Astrocyte (in vitro differentiated cells and primary cell): ENCODE measurements around the gene SCAMP4. TPM values are rescaled to one million over a fixed set of nuclear protein-coding genes. Genes with fewer than 3 reads are reported as not detected.

ENCODE experiments used
- DNase-seq: peaks from one replicate; pipeline ENCODE4 v3.0.0-alpha.2; 2010; ENCODE audit warnings: low read depth
- FAIRE-seq: peaks from 2 replicates; lab custom pipeline; 2011; peaks lifted over from hg19 to GRCh38; lab: Jason Lieb, UNC
- H2AFZ ChIP-seq: 2 replicates; pipeline ENCODE4 v1.6.0; 2012; ENCODE audit warnings: low read depth, low read length, inconsistent platforms
- H3K27ac ChIP-seq: 2 replicates; pipeline ENCODE4 v1.5.1; 2011; ENCODE audit warnings: low read depth, low read length, inconsistent platforms
- H3K27me3 ChIP-seq: 2 replicates; pipeline ENCODE4 v1.6.0; 2011; ENCODE audit warnings: low read length, inconsistent platforms; ENCODE audit not compliant: insufficient read depth
- H3K36me3 ChIP-seq: 2 replicates; pipeline ENCODE4 v1.5.1; 2011; ENCODE audit warnings: low read length, inconsistent platforms; ENCODE audit not compliant: insufficient read depth
- H3K4me1 ChIP-seq: 2 replicates; pipeline ENCODE4 v1.5.1; 2011; ENCODE audit warnings: low read length, inconsistent platforms; ENCODE audit not compliant: insufficient read depth
- H3K4me2 ChIP-seq: 2 replicates; pipeline ENCODE4 v1.6.0; 2012; ENCODE audit warnings: low read length, inconsistent platforms
- H3K4me3 ChIP-seq: 2 replicates; pipeline ENCODE4 v1.5.1; 2011; ENCODE audit warnings: low read depth, mild to moderate bottlenecking, low read length, inconsistent platforms; ENCODE audit not compliant: insufficient read depth
- H3K79me2 ChIP-seq: 2 replicates; pipeline ENCODE4 v1.6.0; 2012; ENCODE audit warnings: mild to moderate bottlenecking, low read length, inconsistent platforms; ENCODE audit not compliant: insufficient read depth
- H3K9ac ChIP-seq: 2 replicates; pipeline ENCODE4 v1.6.0; 2012; ENCODE audit warnings: mild to moderate bottlenecking, low read length, inconsistent platforms
- H3K9me3 ChIP-seq: 2 replicates; pipeline ENCODE4 v1.5.1; 2012; ENCODE audit warnings: low read depth, mild to moderate bottlenecking, low read length, inconsistent platforms; ENCODE audit not compliant: insufficient read depth
- H4K20me1 ChIP-seq: 2 replicates; pipeline ENCODE4 v1.6.0; 2012; ENCODE audit warnings: low read length, inconsistent platforms; ENCODE audit not compliant: insufficient read depth
- H3K27ac Mint-ChIP-seq: one replicate; pipeline ENCODE4 v1.8.0; 2021; ENCODE audit warnings: mild to moderate bottlenecking, mixed read lengths; ENCODE audit not compliant: unreplicated experiment
- H3K27me3 Mint-ChIP-seq: one replicate; pipeline ENCODE4 v1.8.0; 2021; ENCODE audit warnings: low read depth, mixed read lengths; ENCODE audit not compliant: unreplicated experiment
- H3K36me3 Mint-ChIP-seq: one replicate; pipeline ENCODE4 v1.8.0; 2021; ENCODE audit warnings: low read depth, mixed read lengths; ENCODE audit not compliant: unreplicated experiment
- H3K4me1 Mint-ChIP-seq: one replicate; pipeline ENCODE4 v1.8.0; 2021; ENCODE audit warnings: low read depth, mixed read lengths; ENCODE audit not compliant: unreplicated experiment
- H3K4me3 Mint-ChIP-seq: one replicate; pipeline ENCODE4 v1.8.0; 2021; ENCODE audit warnings: mild to moderate bottlenecking, moderate library complexity, mixed read lengths; ENCODE audit not compliant: unreplicated experiment
- H3K9me3 Mint-ChIP-seq: one replicate; pipeline ENCODE4 v1.8.0; 2021; ENCODE audit warnings: mild to moderate bottlenecking, mixed read lengths; ENCODE audit not compliant: unreplicated experiment
- EZH2 ChIP-seq: IDR thresholded peaks from 2 replicates; pipeline ENCODE4 v1.6.1; 2012; ENCODE audit warnings: mild to moderate bottlenecking, low read length, inconsistent platforms; ENCODE audit not compliant: insufficient read depth
- total RNA-seq: library from RNA; stranded (reverse); gene quantifications from 2 replicates; pipeline ENCODE4 v1.2.1, GENCODE V29; 2021
- TF ChIP-seq, protein P1 (sequence below): IDR thresholded peaks from 2 replicates; pipeline ENCODE4 v1.5.1; 2011; ENCODE audit warnings: low read depth, mild to moderate bottlenecking, inconsistent platforms, low read length, moderate library complexity; ENCODE audit not compliant: insufficient read depth

SCAMP4 gene
- total RNA-seq, 1 donor from 2014 or later: 72.2 TPM

DNA sequence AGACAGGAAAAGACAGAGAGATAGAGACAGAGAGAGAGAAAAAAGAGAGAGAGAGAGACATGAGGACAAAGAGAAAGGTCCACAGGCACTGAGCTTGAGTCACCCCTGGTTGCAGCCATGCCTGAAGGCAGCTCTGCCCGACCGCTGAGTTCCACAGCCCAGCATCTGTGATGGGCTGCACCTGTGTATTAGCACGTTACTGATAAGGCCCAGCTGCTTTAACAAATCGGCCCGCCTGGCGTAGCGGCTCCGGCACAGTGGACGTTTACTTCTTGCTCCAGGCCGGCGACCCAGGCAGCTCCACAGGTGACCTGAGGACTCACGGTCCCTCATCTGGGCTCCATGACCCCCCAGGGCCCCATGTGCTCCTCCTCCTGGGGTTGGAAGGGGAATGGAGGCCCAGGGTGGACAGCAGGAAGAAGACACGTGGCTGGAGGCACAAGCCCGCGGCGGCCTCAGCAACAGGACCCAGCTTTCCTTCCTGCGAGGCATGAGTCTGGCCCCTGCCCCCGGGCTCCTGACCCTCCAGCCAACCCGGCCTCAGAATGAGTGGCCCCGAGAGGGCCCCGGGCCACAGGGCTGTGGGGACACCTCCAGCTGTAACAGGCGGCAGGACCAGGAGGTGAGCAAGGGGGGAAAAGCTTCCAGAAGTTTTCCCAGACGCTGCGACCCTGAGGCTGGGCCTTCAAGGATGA lies 31.9 kb downstream of the SCAMP4 start:
- H3K27me3 ChIP-seq: no peaks in the 10 kb centered on the region
- peaks cover 5% of the 10 kb centered on the region for H3K9me3 Mint-ChIP-seq
- H3K27ac ChIP-seq: no peak overlapping the region
- no peak overlapping the region for H3K4me2 ChIP-seq
- TF ChIP-seq EZH2: no peak
- TF ChIP-seq, protein P1, sequence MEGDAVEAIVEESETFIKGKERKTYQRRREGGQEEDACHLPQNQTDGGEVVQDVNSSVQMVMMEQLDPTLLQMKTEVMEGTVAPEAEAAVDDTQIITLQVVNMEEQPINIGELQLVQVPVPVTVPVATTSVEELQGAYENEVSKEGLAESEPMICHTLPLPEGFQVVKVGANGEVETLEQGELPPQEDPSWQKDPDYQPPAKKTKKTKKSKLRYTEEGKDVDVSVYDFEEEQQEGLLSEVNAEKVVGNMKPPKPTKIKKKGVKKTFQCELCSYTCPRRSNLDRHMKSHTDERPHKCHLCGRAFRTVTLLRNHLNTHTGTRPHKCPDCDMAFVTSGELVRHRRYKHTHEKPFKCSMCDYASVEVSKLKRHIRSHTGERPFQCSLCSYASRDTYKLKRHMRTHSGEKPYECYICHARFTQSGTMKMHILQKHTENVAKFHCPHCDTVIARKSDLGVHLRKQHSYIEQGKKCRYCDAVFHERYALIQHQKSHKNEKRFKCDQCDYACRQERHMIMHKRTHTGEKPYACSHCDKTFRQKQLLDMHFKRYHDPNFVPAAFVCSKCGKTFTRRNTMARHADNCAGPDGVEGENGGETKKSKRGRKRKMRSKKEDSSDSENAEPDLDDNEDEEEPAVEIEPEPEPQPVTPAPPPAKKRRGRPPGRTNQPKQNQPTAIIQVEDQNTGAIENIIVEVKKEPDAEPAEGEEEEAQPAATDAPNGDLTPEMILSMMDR: no peak
- no peak overlapping the region for H3K9ac ChIP-seq
- DNase-seq (no peak), FAIRE-seq (no peak)
- peaks cover 3% of the 10 kb centered on the region for H4K20me1 ChIP-seq
- peaks cover 6% of the 10 kb centered on the region for H3K4me1 Mint-ChIP-seq
- H3K4me3 Mint-ChIP-seq: no peak overlapping the region
- H3K27me3 Mint-ChIP-seq: peaks cover 3% of the 10 kb centered on the region
- no peak overlapping the region for H3K4me3 ChIP-seq
- H3K36me3 ChIP-seq: no peaks in the 10 kb centered on the region
- no peak overlapping the region for H2AFZ ChIP-seq
- H3K27ac Mint-ChIP-seq: no peak overlapping the region
- peaks cover 6% of the 10 kb centered on the region for H3K36me3 Mint-ChIP-seq
- peaks cover 7% of the 10 kb centered on the region for H3K79me2 ChIP-seq
- peaks cover 6% of the 10 kb centered on the region for H3K9me3 ChIP-seq
- peaks cover 11% of the 10 kb centered on the region for H3K4me1 ChIP-seq

DNA sequence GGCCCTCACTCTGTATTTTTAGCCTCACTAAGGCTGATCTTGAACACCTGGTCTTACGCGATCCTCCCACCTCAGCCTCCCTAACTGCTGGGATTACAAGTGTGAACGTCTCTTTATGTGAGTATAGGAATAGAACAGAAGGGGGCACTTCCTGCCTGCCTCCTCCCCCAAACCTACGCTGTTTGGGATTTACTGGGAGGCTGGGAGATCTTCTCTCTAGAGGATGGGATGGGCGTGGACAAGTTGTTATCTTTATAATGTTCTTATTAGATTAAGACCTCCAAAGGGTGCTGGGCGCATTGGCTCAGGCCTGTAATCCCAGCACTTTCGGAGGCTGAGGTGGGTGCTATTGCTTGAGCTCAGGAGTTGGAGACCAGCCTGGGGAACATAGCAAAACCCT lies 32.9 kb downstream of the SCAMP4 start:
- Mint-ChIP-seq H3K36me3 (peaks cover 4% of the 10 kb centered on the region), H3K4me1 (peaks cover 7% of the 10 kb centered on the region), H3K27ac (peak overlapping the region; percentile 66), H3K9me3 (peaks cover 5% of the 10 kb centered on the region), H3K27me3 (no peaks in the 10 kb centered on the region), H3K4me3 (no peak overlapping the region)
- Histone ChIP-seq H3K9me3 (peaks cover 6% of the 10 kb centered on the region), H3K4me2 (no peak overlapping the region), H3K27me3 (no peaks in the 10 kb centered on the region), H2AFZ (no peak overlapping the region), H3K4me1 (peaks cover 16% of the 10 kb centered on the region), H3K9ac (no peak overlapping the region), H4K20me1 (peaks cover 13% of the 10 kb centered on the region), H3K36me3 (no peaks in the 10 kb centered on the region), H3K4me3 (no peak overlapping the region), H3K27ac (no peak overlapping the region), H3K79me2 (peaks cover 17% of the 10 kb centered on the region)
- no peak for FAIRE-seq
- TF ChIP-seq, protein P1: no peak
- TF ChIP-seq EZH2: no peak
- DNase-seq: no peak
